CD8-positive, alpha-beta memory T cell (primary cell): Measurements from ENCODE around the gene ATP8B1. TPM values are rescaled to one million over a fixed set of nuclear protein-coding genes. Genes with fewer than 3 reads are reported as not detected.
"Not testable (repeated sequence)": the region's sequence is repeated elsewhere in the genome, so short reads cannot be mapped to it uniquely, and the experiment has no call there.

Experiments used
- CTCF ChIA-PET: fragments of 350-600 bp; sonication (Branson Sonifier 250); formaldehyde crosslinking; loops from one replicate; lab custom pipeline; 2021; ENCODE audit warnings: antibody characterized with exemption; lab: Charles Lee
- POLR2A ChIA-PET: fragments of 350-600 bp; sonication (Branson Sonifier 250); formaldehyde crosslinking; loops from one replicate; lab custom pipeline; 2021; ENCODE audit warnings: antibody characterized with exemption; lab: Charles Lee
- DNase-seq, 5 donors: peaks; one replicate each; pipeline versions ENCODE4 v3.0.0 to v3.0.0-alpha.2; 2020 to 2022; ENCODE audit warnings: mixed read lengths in 1 of 5
- H3K27ac ChIP-seq: one replicate; pipeline ENCODE4 v1.7.0; 2013; ENCODE audit warnings: low read depth, mild to moderate bottlenecking, low read length, moderate library complexity
- H3K27me3 ChIP-seq: 2 replicates; pipeline ENCODE4 v1.7.0; 2013; ENCODE audit warnings: low read length, mild to moderate bottlenecking; ENCODE audit not compliant: insufficient read depth, poor library complexity, severe bottlenecking
- H3K36me3 ChIP-seq: 2 replicates; pipeline ENCODE4 v1.7.0; 2013; ENCODE audit warnings: mild to moderate bottlenecking, low read length, moderate library complexity; ENCODE audit not compliant: insufficient read depth
- H3K4me1 ChIP-seq: 2 replicates; pipeline ENCODE4 v1.7.0; 2013; ENCODE audit warnings: mild to moderate bottlenecking, low read length, moderate library complexity; ENCODE audit not compliant: insufficient read depth
- H3K4me3 ChIP-seq: 2 replicates; pipeline ENCODE4 v1.7.0; 2013; ENCODE audit warnings: mild to moderate bottlenecking, low read length
- H3K9me3 ChIP-seq: 2 replicates; pipeline ENCODE4 v1.7.0; 2013; ENCODE audit warnings: mild to moderate bottlenecking, low read length
- H3K27ac Mint-ChIP-seq, 8 donors: one replicate each; pipeline ENCODE4 v1.8.0; 2020 to 2021; ENCODE audit warnings: mixed read lengths in 8 of 8, mild to moderate bottlenecking in 6 of 8, inconsistent platforms in 3 of 8, moderate library complexity in 3 of 8
- H3K27me3 Mint-ChIP-seq, 2 donors: one replicate each; pipeline ENCODE4 v1.8.0; 2020 to 2021; ENCODE audit warnings: mixed read lengths in 2 of 2, mild to moderate bottlenecking in 1 of 2, moderate library complexity in 1 of 2
- H3K36me3 Mint-ChIP-seq, 3 donors: one replicate each; pipeline ENCODE4 v1.8.0; 2020 to 2021; ENCODE audit warnings: mixed read lengths in 3 of 3, inconsistent platforms in 1 of 3, mild to moderate bottlenecking in 1 of 3
- H3K4me1 Mint-ChIP-seq, 3 donors: one replicate each; pipeline ENCODE4 v1.8.0; 2020 to 2021; ENCODE audit warnings: mixed read lengths in 3 of 3, inconsistent platforms in 1 of 3, mild to moderate bottlenecking in 1 of 3
- H3K4me3 Mint-ChIP-seq, 7 donors: one replicate each; pipeline ENCODE4 v1.8.0; 2020 to 2021; ENCODE audit warnings: mixed read lengths in 7 of 7, mild to moderate bottlenecking in 6 of 7, moderate library complexity in 4 of 7, inconsistent platforms in 2 of 7
- H3K9me3 Mint-ChIP-seq, 5 donors: one replicate each; pipeline ENCODE4 v1.8.0; 2020 to 2022; ENCODE audit warnings: mixed read lengths in 5 of 5, mild to moderate bottlenecking in 3 of 5, moderate library complexity in 2 of 5, inconsistent platforms in 1 of 5
- polyA plus RNA-seq: library from polyadenylated mRNA; unstranded; fragments of 300-500 nt; fragmentation: Illumina TruSeq; gene quantifications from one replicate; pipeline ENCODE4 v1.2.3, GENCODE V29; 2021
- total RNA-seq, 2 experiments: library from RNA; stranded (reverse); gene quantifications; one replicate each; pipeline ENCODE4 v1.2.3, GENCODE V29; 2021

Gene ATP8B1
- total and polyA plus RNA-seq, 3 experiments from 2014 or later = not detected

GRCh38 chr18:57643726-57644125 is 159.4 kb downstream of the ATP8B1 start:
- H3K4me1 ChIP-seq, CTCF ChIA-PET, H3K4me3 Mint-ChIP-seq, H3K36me3 ChIP-seq, H3K4me3 ChIP-seq, DNase-seq, POLR2A ChIA-PET, H3K27me3 Mint-ChIP-seq, H3K27me3 ChIP-seq, H3K9me3 Mint-ChIP-seq, H3K27ac Mint-ChIP-seq, H3K9me3 ChIP-seq, H3K27ac ChIP-seq: not testable (repeated sequence)
- H3K36me3 Mint-ChIP-seq = peaks cover 17 to 41% (median 17%) of the 10 kb centered on the region in 3 donors
- H3K4me1 Mint-ChIP-seq = peaks cover 20 to 30% (median 26%) of the 10 kb centered on the region in 3 donors

GRCh38 chr18:57642462-57642861 is 160.7 kb downstream of the ATP8B1 start:
- H3K36me3 ChIP-seq, H3K4me3 ChIP-seq, H3K27me3 ChIP-seq, CTCF ChIA-PET, DNase-seq, H3K4me1 ChIP-seq, H3K9me3 ChIP-seq, H3K9me3 Mint-ChIP-seq, H3K4me3 Mint-ChIP-seq, POLR2A ChIA-PET, H3K27ac ChIP-seq, H3K27me3 Mint-ChIP-seq: not testable (repeated sequence)
- Mint-ChIP-seq H3K36me3 (peaks cover 17 to 46% (median 17%) of the 10 kb centered on the region in 3 donors), H3K27ac (peak overlapping the region in 1 of 8 donors; percentile 50), H3K4me1 (peaks cover 22 to 30% (median 26%) of the 10 kb centered on the region in 3 donors)

GRCh38 chr18:57640749-57641148 is 162.4 kb downstream of the ATP8B1 start:
- POLR2A ChIA-PET = no interaction called here
- CTCF ChIA-PET = no interaction called here
- Histone ChIP-seq H3K27ac (no peak overlapping the region), H3K9me3 (no peaks in the 10 kb centered on the region), H3K4me3 (no peak overlapping the region), H3K27me3 (no peaks in the 10 kb centered on the region), H3K36me3 (no peaks in the 10 kb centered on the region), H3K4me1 (no peaks in the 10 kb centered on the region)
- Mint-ChIP-seq H3K4me3 (no peak overlapping the region), H3K9me3 (no peaks in the 10 kb centered on the region), H3K4me1 (peaks cover 18 to 28% (median 19%) of the 10 kb centered on the region in 3 donors), H3K27ac (peak overlapping the region in 2 of 8 donors; percentile 29 to 64), H3K36me3 (peaks cover 13 to 38% (median 17%) of the 10 kb centered on the region in 3 donors), H3K27me3 (no peaks in the 10 kb centered on the region)
- no peak for DNase-seq

GRCh38 chr18:57640236-57640635 is 162.9 kb downstream of the ATP8B1 start:
- CTCF ChIA-PET = no interaction called here
- H3K4me3 ChIP-seq = no peak overlapping the region
- Mint-ChIP-seq H3K4me1 (peaks cover 17 to 27% (median 21%) of the 10 kb centered on the region in 3 donors), H3K4me3 (no peak overlapping the region), H3K27ac (peak overlapping the region in 2 of 8 donors; percentile 27 to 64), H3K9me3 (no peaks in the 10 kb centered on the region), H3K27me3 (no peaks in the 10 kb centered on the region), H3K36me3 (peaks cover 12 to 37% (median 17%) of the 10 kb centered on the region in 3 donors)
- H3K27ac ChIP-seq = no peak overlapping the region
- H3K4me1 ChIP-seq = no peaks in the 10 kb centered on the region
- H3K27me3 ChIP-seq = no peaks in the 10 kb centered on the region
- H3K9me3 ChIP-seq = no peaks in the 10 kb centered on the region
- POLR2A ChIA-PET = no interaction called here
- no peaks in the 10 kb centered on the region for H3K36me3 ChIP-seq
- no peak for DNase-seq

DNA sequence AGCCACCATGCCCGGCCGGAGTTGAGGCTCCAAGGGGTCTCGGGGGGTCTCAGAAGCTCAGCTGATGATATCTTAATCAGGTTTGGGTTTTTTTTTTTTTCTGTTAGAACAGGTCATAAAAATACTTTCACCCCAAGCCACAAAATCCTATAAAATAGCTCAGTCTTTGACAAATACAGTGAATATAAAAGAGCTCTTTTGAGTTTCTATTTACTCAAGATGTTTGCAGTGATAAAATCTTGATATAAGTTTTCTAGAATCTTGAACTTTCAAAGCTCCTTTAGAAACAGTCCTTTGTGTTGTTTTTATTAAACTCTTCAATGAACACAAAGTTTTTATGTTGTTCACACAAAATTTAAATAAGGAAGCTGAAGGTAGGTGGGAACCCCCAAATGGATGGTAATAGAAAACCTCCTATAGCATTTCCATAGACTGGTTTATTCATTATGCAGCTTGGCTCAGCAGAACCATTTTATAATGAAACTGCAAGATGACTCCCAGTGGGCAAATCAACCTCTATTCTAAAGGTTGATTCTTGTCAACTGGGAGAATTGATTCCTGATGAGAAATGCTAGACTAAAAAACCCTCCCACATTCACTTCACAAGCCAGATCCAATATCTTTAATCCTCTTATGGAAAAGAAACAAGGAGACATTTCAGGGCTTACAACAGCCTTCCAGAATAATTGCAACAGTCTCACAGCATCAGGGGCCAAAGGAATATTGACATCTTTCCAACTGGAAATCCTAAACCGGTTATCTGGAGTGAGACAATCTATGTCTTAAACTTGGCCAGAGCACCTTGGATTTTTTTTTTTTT is 167.9 kb downstream of the ATP8B1 start:
- peaks cover 20 to 26% (median 21%) of the 10 kb centered on the region in 3 donors for H3K4me1 Mint-ChIP-seq
- H3K9me3 Mint-ChIP-seq = no peaks in the 10 kb centered on the region
- no peaks in the 10 kb centered on the region for H3K9me3 ChIP-seq
- peaks cover 14% of the 10 kb centered on the region for H3K4me1 ChIP-seq
- no peaks in the 10 kb centered on the region for H3K27me3 ChIP-seq
- POLR2A ChIA-PET = no interaction called here
- H3K27ac Mint-ChIP-seq = peak overlapping the region in 2 of 8 donors; percentile 3 to 69
- no peaks in the 10 kb centered on the region for H3K27me3 Mint-ChIP-seq
- peaks cover 0 to 11% (median 0%) of the 10 kb centered on the region in 3 donors for H3K36me3 Mint-ChIP-seq
- peak overlapping the region in 1 of 7 donors; percentile 18 for H3K4me3 Mint-ChIP-seq
- H3K27ac ChIP-seq = no peak overlapping the region
- H3K36me3 ChIP-seq = no peaks in the 10 kb centered on the region
- DNase-seq = no peak
- CTCF ChIA-PET = no interaction called here
- H3K4me3 ChIP-seq = no peak overlapping the region

- DNase-seq = no peak
- no peaks in the 10 kb centered on the region for H3K27me3 Mint-ChIP-seq
- Histone ChIP-seq H3K4me1 (peaks cover 14% of the 10 kb centered on the region), H3K4me3 (no peak overlapping the region), H3K27me3 (no peaks in the 10 kb centered on the region), H3K36me3 (no peaks in the 10 kb centered on the region), H3K9me3 (no peaks in the 10 kb centered on the region), H3K27ac (no peak overlapping the region)
- peak overlapping the region in 6 of 8 donors; percentile 16 to 84 (median 54) for H3K27ac Mint-ChIP-seq
- peaks cover 0 to 6% (median 0%) of the 10 kb centered on the region in 3 donors for H3K36me3 Mint-ChIP-seq
- ChIA-PET CTCF (interaction anchor here (1.1 kb wide), 1 partner anchor 10 kb away, joined by 6 read pairs; the partner anchor contains the start of gene NARS1), POLR2A (interaction anchor here (1.8 kb wide), 1 partner anchor 10 kb away, joined by 8 read pairs; the partner anchor contains the start of gene NARS1)
- peaks cover 22 to 28% (median 26%) of the 10 kb centered on the region in 3 donors for H3K4me1 Mint-ChIP-seq
- H3K4me3 Mint-ChIP-seq = peak overlapping the region; percentile 68 to 98 (median 80)
- no peaks in the 10 kb centered on the region for H3K9me3 Mint-ChIP-seq
These were observed 171.4 kb downstream of the ATP8B1 start for GRCh38 chr18:57631697-57632096.

DNA sequence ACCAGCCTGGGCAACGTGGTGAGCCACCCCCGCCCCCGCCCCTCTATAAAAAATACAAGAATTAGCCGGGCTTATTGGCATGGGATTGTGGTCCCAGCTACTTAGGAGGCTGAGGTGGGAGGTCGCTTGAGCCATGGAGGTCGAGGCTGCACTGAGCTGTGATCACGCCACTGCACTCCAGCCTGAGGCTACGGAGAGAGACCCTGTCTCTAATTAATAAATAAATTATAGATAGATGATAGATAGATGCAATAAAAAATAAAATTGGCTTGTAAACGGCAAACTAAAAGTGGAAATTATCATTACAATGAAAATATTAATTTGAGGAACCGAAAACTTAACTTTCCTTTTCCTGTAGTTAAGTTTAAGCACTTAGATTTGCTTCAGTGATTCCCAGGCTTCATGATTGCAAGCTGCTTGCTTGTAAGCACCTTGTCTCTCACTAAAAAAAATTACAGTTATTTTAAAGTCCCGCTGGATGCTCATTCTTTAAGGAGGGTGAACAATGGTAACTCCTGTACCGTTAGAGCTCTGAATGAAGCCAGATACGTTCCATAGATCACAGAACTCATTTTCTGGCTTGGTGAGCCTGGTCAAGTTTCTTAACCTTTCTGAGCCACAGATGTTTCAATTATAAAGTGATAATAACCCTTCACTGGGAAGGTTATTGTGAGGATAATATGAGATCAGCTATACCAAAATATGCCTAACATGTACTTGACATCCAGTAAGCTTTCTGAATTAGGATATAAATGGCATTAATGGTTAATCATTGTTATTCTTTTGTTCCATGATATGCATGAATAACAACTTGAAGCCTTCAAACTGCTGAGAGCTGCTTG is 172.1 kb downstream of the ATP8B1 start:
- no peaks in the 10 kb centered on the region for H3K27me3 ChIP-seq
- POLR2A ChIA-PET = interaction anchor here (1.8 kb wide), 1 partner anchor 9 kb away, joined by 8 read pairs; the partner anchor contains the start of gene NARS1
- H3K4me3 ChIP-seq = peak overlapping the region; percentile 96
- CTCF ChIA-PET = interaction anchor here (0.9 to 1.7 kb wide), 4 partner anchors 9 to 491 kb away, joined by 3 to 6 read pairs (median 4); partner anchors contain the start of gene NARS1
- H3K9me3 ChIP-seq = no peaks in the 10 kb centered on the region
- no peak for DNase-seq
- H3K4me3 Mint-ChIP-seq = peak overlapping the region; percentile 96 to 99 (median 98)
- H3K36me3 ChIP-seq = no peaks in the 10 kb centered on the region
- H3K4me1 ChIP-seq = peaks cover 14% of the 10 kb centered on the region
- H3K27ac Mint-ChIP-seq = peak overlapping the region in 7 of 8 donors; percentile 47 to 97 (median 95)
- peaks cover 21 to 26% (median 25%) of the 10 kb centered on the region in 3 donors for H3K4me1 Mint-ChIP-seq
- peaks cover 0 to 1% of the 10 kb centered on the region in 2 donors for H3K27me3 Mint-ChIP-seq
- peaks cover 0 to 6% (median 0%) of the 10 kb centered on the region in 3 donors for H3K36me3 Mint-ChIP-seq
- no peaks in the 10 kb centered on the region for H3K9me3 Mint-ChIP-seq
- H3K27ac ChIP-seq = peak overlapping the region; percentile 67
